Esophagus squamous epithelium (tissue), 5 donors: Measurements from ENCODE around the gene KCTD20. TPM values are rescaled to one million over a fixed set of nuclear protein-coding genes. Genes with fewer than 3 reads are reported as not detected.

Experiments
- DNase-seq: peaks from one replicate; lab custom pipeline; 2025; lab: John Stamatoyannopoulos, UW
- H3K27ac ChIP-seq, 4 donors: fragments of 200-600 bp; sonication (generic); one replicate each; pipeline ENCODE4 v1.5.1; 2016 to 2019; ENCODE audit warnings: mild to moderate bottlenecking in 1 of 4
- H3K27me3 ChIP-seq, 4 donors: fragments of 200-600 bp; sonication (generic); 1 replicate in 3 of 4; 2 replicates in 1 of 4; pipeline versions ENCODE4 v1.5.1 to v1.6.0; 2017 to 2021; ENCODE audit warnings: antibody characterized with exemption in 1 of 4
- H3K36me3 ChIP-seq, 3 donors: fragments of 200-600 bp; sonication (generic); one replicate each; pipeline ENCODE4 v1.5.1; 2016 to 2019
- H3K4me1 ChIP-seq, 3 donors: fragments of 200-600 bp; sonication (generic); one replicate each; pipeline ENCODE4 v1.5.1; 2017 to 2019
- H3K4me3 ChIP-seq, 4 donors: fragments of 200-600 bp; sonication (generic); 1 replicate in 3 of 4; 2 replicates in 1 of 4; pipeline ENCODE4 v1.5.1; 2016 to 2019; ENCODE audit warnings: mild to moderate bottlenecking in 2 of 4, moderate library complexity in 1 of 4
- H3K9me3 ChIP-seq, 3 donors: fragments of 200-600 bp; sonication (generic); one replicate each; pipeline ENCODE4 v1.5.1; 2016 to 2019
- CTCF ChIP-seq, 6 experiments: fragments of 450-650 bp in 4 of 6; fragments of 200-600 bp in 2 of 6; sonication (generic) in 2 of 6; IDR thresholded peaks; one replicate each; pipeline ENCODE4 v1.5.1; 2016 to 2019; ENCODE audit warnings: antibody characterized with exemption in 6 of 6, mild to moderate bottlenecking in 4 of 6, moderate library complexity in 4 of 6
- POLR2A ChIP-seq, 4 donors: fragments of 450-650 bp; IDR thresholded peaks; one replicate each; pipeline ENCODE4 v1.6.1; 2017; ENCODE audit warnings: antibody characterized with exemption in 4 of 4, mild to moderate bottlenecking in 4 of 4, moderate library complexity in 3 of 4
- WGBS, 2 donors: methylation state at CpG; one replicate each; pipeline ENCODE4 v1.1.5; 2018; 5-methylcytosine and 5-hydroxymethylcytosine counted together
- intact Hi-C: fragments of 100-400 bp; cut with DNase I; formaldehyde crosslinking; loops from one replicate; pipeline ENCODE4 v1.15.0; 2022
- total RNA-seq, 4 donors: library from RNA; depleted of rRNA; stranded (reverse); fragments of >200 nt; gene quantifications; one replicate each; pipeline ENCODE4 v1.1.0, GENCODE V29; 2016
- donor health status: DM: yes; HTN: yes; CAD: no.

The KCTD20 gene
- total RNA-seq, 4 donors from 2014 or later: 35.9 to 47.5 (median 41.0) TPM

GRCh38 chr6:36464233-36464632 lies 21.4 kb downstream of the KCTD20 start:
- H3K27ac ChIP-seq: no peak overlapping the region
- no peaks in the 10 kb centered on the region for H3K9me3 ChIP-seq
- no peak for TF ChIP-seq CTCF (IDR thresholded peaks at IDR 0.05)
- no peak for TF ChIP-seq POLR2A (IDR thresholded peaks at IDR 0.05)
- intact Hi-C loops: no loop called here
- H3K4me1 ChIP-seq: peaks cover 0 to 19% (median 0%) of the 10 kb centered on the region in 3 donors
- H3K4me3 ChIP-seq: no peak overlapping the region
- H3K36me3 ChIP-seq: peaks cover 0 to 12% (median 0%) of the 10 kb centered on the region in 3 donors
- 100% methylated on average over 1 of the region's 1 CpG for WGBS, 2 donors
- no peak for DNase-seq
- no peaks in the 10 kb centered on the region for H3K27me3 ChIP-seq

- intact Hi-C loops: no loop called here
- no peak for DNase-seq
Measured at GRCh38 chr6:36467625-36468024, 24.8 kb downstream of the KCTD20 start.

GRCh38 chr6:36469148-36469661 lies 26.4 kb downstream of the KCTD20 start:
- DNase-seq: no peak
- no peak overlapping the region for H3K27ac ChIP-seq
- H3K27me3 ChIP-seq: no peaks in the 10 kb centered on the region
- intact Hi-C loops: no loop called here
- peaks cover 0 to 49% (median 0%) of the 10 kb centered on the region in 3 donors for H3K36me3 ChIP-seq
- no peak for TF ChIP-seq CTCF (IDR thresholded peaks at IDR 0.05)
- TF ChIP-seq POLR2A (IDR thresholded peaks at IDR 0.05): no peak
- H3K4me1 ChIP-seq: peaks cover 0 to 8% (median 0%) of the 10 kb centered on the region in 3 donors
- H3K4me3 ChIP-seq: no peak overlapping the region
- 68 to 90% methylated on average over 6 of the region's 6 CpGs for WGBS, 2 donors
- H3K9me3 ChIP-seq: no peaks in the 10 kb centered on the region

More at GRCh38 chr6:36467625-36468024, 24.8 kb downstream of the KCTD20 start:
- Histone ChIP-seq H3K27ac (no peak overlapping the region), H3K9me3 (no peaks in the 10 kb centered on the region), H3K27me3 (no peaks in the 10 kb centered on the region), H3K4me1 (peaks cover 0 to 8% (median 0%) of the 10 kb centered on the region in 3 donors), H3K36me3 (peaks cover 0 to 33% (median 0%) of the 10 kb centered on the region in 3 donors), H3K4me3 (no peak overlapping the region)
- TF ChIP-seq POLR2A (IDR thresholded peaks at IDR 0.05) (no peak), CTCF (IDR thresholded peaks at IDR 0.05) (no peak)
- WGBS, 2 donors: 100% methylated on average over 3 of the region's 3 CpGs

GRCh38 chr6:36469946-36470345 lies 27.1 kb downstream of the KCTD20 start:
- no peak overlapping the region for H3K4me3 ChIP-seq
- peaks cover 0 to 57% (median 0%) of the 10 kb centered on the region in 3 donors for H3K36me3 ChIP-seq
- H3K27ac ChIP-seq: no peak overlapping the region
- H3K9me3 ChIP-seq: no peaks in the 10 kb centered on the region
- intact Hi-C loops: no loop called here
- TF ChIP-seq POLR2A (IDR thresholded peaks at IDR 0.05) (no peak), CTCF (IDR thresholded peaks at IDR 0.05) (no peak)
- 93% methylated on average over 3 of the region's 3 CpGs for WGBS, 2 donors
- no peak for DNase-seq
- H3K27me3 ChIP-seq: no peaks in the 10 kb centered on the region
- peaks cover 0 to 2% (median 0%) of the 10 kb centered on the region in 3 donors for H3K4me1 ChIP-seq

DNA sequence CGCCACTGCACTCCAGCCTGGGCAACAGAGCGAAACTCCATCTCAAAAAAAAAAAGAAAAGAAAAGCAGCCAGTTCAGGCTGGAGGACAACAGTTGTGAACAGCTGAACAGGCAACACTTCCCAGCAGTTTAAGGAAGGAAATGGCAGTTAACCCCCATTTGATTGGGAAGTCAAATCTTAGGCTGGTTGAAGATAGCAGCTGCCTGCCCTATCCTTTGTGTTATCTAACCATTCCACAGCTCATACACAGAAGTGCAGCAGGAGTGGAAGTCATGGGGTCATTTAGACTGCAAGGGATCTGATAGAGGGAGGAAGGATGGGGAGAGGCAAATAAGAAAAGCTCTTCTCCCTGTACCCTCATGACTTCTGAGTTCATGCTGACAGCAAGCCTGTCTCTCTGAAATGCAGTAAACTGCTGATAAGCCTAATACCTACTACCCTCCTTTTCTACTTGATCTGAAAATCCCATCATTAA lies 35.3 kb downstream of the KCTD20 start:
- no peaks in the 10 kb centered on the region for H3K9me3 ChIP-seq
- WGBS, 2 donors: 82 to 100% methylated on average over 2 of the region's 2 CpGs
- no peak for TF ChIP-seq CTCF (IDR thresholded peaks at IDR 0.05)
- TF ChIP-seq POLR2A (IDR thresholded peaks at IDR 0.05): no peak
- peaks cover 0 to 21% (median 0%) of the 10 kb centered on the region in 3 donors for H3K4me1 ChIP-seq
- no peak overlapping the region for H3K27ac ChIP-seq
- peaks cover 0 to 91% (median 14%) of the 10 kb centered on the region in 3 donors for H3K36me3 ChIP-seq
- intact Hi-C loops: no loop called here
- H3K27me3 ChIP-seq: no peaks in the 10 kb centered on the region
- H3K4me3 ChIP-seq: no peak overlapping the region
- no peak for DNase-seq
